Progenitor cell of endocrine pancreas (in vitro differentiated cells): ENCODE data around the gene LIPM. TPM values are rescaled to one million over a fixed set of nuclear protein-coding genes. Genes with fewer than 3 reads are reported as not detected.

ENCODE experiments used
- DNase-seq: peaks from one replicate; pipeline ENCODE4 v3.0.0; 2021; ENCODE audit warnings: low spot score; ENCODE audit not compliant: unreplicated experiment
- H3K27ac Mint-ChIP-seq: 2 replicates; pipeline ENCODE4 v1.8.0; 2021; ENCODE audit warnings: mild to moderate bottlenecking, moderate library complexity, mixed read lengths
- H3K27me3 Mint-ChIP-seq: 2 replicates; pipeline ENCODE4 v1.8.0; 2021; ENCODE audit warnings: mixed read lengths
- H3K36me3 Mint-ChIP-seq: 2 replicates; pipeline ENCODE4 v1.8.0; 2022; ENCODE audit warnings: mixed read lengths; ENCODE audit not compliant: insufficient read depth
- H3K4me1 Mint-ChIP-seq: 2 replicates; pipeline ENCODE4 v1.8.0; 2021; ENCODE audit warnings: low read depth, mixed read lengths
- H3K4me3 Mint-ChIP-seq: 2 replicates; pipeline ENCODE4 v1.8.0; 2021; ENCODE audit warnings: low read depth, mild to moderate bottlenecking, moderate library complexity, mixed read lengths
- H3K9me3 Mint-ChIP-seq: 2 replicates; pipeline ENCODE4 v1.8.0; 2021; ENCODE audit warnings: low read depth, mixed read lengths
- total RNA-seq: library from RNA; stranded (reverse); gene quantifications from 2 replicates; pipeline ENCODE4 v1.2.1, GENCODE V29; 2021
- TF ChIP-seq, protein P1 (sequence below): fragments of 200-600 bp; sonication (generic); IDR thresholded peaks from one replicate; pipeline ENCODE4 v1.5.0; 2021; ENCODE audit warnings: antibody characterized with exemption, mild to moderate bottlenecking; ENCODE audit not compliant: unreplicated experiment

Gene LIPM
- total RNA-seq, 1 donor from 2014 or later = not detected

DNA sequence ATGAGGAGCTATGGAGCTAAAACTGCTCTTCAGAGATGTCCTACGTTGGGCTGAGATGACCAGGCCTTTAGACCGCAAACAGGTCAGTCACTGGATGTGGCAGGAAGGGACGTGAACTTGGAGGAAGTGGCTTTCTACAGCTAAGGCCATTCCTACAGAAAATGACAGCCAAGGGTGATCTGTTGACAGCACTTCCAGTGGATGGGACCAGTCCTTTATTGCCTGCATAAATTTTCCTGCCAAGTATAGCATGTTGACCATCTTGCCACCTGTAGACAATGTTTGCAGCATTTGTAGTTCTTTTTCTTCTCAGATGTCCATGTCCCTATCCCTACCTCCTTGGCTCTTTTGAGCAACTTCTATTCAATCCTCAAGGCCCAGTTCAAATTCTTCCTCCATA lies 3.4 kb downstream of the LIPM start:
- TF ChIP-seq, protein P1, sequence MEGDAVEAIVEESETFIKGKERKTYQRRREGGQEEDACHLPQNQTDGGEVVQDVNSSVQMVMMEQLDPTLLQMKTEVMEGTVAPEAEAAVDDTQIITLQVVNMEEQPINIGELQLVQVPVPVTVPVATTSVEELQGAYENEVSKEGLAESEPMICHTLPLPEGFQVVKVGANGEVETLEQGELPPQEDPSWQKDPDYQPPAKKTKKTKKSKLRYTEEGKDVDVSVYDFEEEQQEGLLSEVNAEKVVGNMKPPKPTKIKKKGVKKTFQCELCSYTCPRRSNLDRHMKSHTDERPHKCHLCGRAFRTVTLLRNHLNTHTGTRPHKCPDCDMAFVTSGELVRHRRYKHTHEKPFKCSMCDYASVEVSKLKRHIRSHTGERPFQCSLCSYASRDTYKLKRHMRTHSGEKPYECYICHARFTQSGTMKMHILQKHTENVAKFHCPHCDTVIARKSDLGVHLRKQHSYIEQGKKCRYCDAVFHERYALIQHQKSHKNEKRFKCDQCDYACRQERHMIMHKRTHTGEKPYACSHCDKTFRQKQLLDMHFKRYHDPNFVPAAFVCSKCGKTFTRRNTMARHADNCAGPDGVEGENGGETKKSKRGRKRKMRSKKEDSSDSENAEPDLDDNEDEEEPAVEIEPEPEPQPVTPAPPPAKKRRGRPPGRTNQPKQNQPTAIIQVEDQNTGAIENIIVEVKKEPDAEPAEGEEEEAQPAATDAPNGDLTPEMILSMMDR = no peak
- H3K36me3 Mint-ChIP-seq = no peaks in the 10 kb centered on the region

DNA sequence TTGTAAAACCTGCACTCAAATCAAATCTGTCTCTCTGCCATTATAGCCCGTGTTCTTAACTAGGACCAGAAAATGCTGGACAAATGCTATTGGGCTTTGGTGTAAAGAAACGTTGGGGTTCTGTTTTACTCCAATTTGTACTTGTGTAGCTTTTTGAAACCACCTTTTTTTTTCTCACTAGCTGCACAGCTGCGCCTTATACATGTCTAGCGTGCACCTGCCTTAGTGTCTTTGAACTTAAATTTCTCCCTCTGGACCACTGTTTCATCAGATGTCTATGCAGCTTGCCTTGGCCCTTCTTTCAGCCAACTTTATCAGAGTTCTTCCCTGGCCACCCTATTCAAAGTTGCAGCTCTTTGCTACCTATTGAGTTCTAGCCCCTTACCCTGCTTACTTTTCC lies 7.1 kb downstream of the LIPM start:
- H3K9me3 Mint-ChIP-seq = no peaks in the 10 kb centered on the region
- peaks cover 13% of the 10 kb centered on the region for H3K27me3 Mint-ChIP-seq
- DNase-seq = no peak
- H3K36me3 Mint-ChIP-seq = no peaks in the 10 kb centered on the region
- TF ChIP-seq, protein P1 = no peak
- peaks cover 5% of the 10 kb centered on the region for H3K4me1 Mint-ChIP-seq
- H3K27ac Mint-ChIP-seq = no peak overlapping the region
- H3K4me3 Mint-ChIP-seq = no peak overlapping the region

More for the DNA sequence above, 3.4 kb downstream of the LIPM start:
- Mint-ChIP-seq H3K4me1 (no peaks in the 10 kb centered on the region), H3K27ac (no peak overlapping the region), H3K27me3 (peaks cover 2% of the 10 kb centered on the region), H3K4me3 (no peak overlapping the region), H3K9me3 (no peaks in the 10 kb centered on the region)
- no peak for DNase-seq

DNA sequence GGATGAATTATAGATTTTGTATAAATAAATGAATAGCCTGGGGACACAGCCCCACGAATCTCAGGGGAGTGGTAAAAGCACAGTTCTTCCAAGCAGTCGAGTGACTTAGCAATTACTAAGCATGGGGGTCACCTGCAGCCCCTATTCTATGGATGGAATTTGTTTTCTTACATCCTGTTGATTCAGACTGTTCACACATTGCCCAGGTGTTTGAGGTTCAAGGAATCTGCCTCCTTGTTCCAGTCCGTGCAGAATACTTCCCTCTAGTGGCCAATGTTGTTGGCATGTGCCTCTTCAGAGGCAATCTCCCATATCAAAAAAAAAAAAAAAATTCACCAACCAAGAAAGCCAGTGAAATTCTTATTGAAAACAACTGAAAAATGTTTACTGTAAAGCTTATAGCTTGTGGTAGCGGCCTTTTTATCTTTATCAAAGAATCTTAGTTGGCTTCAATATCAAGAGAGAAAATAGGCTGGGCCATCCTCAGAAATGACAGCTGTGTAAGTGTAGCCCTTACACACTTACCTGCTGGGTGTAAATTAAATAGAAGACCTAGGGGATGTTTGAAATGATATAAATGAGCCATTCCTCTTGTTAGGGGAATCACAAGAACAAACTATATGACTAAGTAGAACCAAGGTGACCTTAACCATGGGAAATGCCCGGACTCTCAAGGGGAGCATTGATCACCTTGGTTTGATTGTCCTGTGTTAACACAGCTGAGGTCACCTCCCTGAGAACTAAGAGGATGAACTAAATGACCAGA lies 7.8 kb downstream of the LIPM start:
- H3K27me3 Mint-ChIP-seq = peaks cover 17% of the 10 kb centered on the region
- no peak overlapping the region for H3K27ac Mint-ChIP-seq
- peaks cover 5% of the 10 kb centered on the region for H3K4me1 Mint-ChIP-seq
- no peaks in the 10 kb centered on the region for H3K9me3 Mint-ChIP-seq
- no peak overlapping the region for H3K4me3 Mint-ChIP-seq
- no peaks in the 10 kb centered on the region for H3K36me3 Mint-ChIP-seq
- TF ChIP-seq, protein P1 = peak; percentile 76
- DNase-seq = no peak

DNA sequence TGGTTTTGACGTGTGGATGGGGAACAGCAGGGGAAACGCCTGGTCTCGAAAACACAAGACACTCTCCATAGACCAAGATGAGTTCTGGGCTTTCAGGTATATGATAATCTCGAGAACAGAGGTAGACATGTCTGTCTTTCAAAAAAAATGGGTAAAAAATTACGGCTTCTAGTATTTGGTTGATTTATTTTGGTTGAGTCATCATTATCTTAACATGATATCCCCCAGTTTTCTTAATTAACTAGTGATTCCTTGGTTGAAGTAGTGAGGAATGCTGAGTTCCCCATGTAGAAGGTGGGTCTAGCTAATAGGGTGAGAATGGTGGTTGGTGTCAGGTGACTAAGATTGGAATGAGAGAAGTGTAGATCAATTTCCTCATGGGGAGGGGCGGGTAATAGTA lies 10.7 kb downstream of the LIPM start:
- Mint-ChIP-seq H3K27me3 (peaks cover 25% of the 10 kb centered on the region), H3K4me1 (peaks cover 5% of the 10 kb centered on the region), H3K27ac (no peak overlapping the region), H3K4me3 (no peak overlapping the region), H3K36me3 (no peaks in the 10 kb centered on the region), H3K9me3 (no peaks in the 10 kb centered on the region)
- TF ChIP-seq, protein P1 = no peak
- no peak for DNase-seq

DNA sequence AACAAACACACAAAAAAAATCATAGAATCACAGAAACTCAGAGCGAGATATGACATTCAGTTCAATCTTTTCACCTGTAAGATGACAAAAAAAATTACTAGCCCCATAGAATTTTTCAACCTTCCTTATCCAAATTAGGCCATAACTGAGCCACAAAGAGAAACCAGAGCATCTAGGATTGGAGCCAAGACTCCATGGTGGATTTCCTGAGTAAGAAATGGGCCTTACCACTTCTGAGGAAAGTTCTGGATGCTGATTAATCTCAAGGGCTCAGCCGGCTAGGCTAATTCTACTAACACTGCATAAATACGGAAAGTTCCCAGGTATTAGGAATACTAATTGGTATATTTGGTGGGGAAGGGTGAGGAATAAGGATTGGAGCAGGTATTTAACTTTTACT lies 16.8 kb downstream of the LIPM start:
- Mint-ChIP-seq H3K27me3 (peaks cover 15% of the 10 kb centered on the region), H3K9me3 (no peaks in the 10 kb centered on the region), H3K36me3 (no peaks in the 10 kb centered on the region), H3K4me1 (peaks cover 1% of the 10 kb centered on the region), H3K4me3 (no peak overlapping the region), H3K27ac (no peak overlapping the region)
- DNase-seq = no peak
- TF ChIP-seq, protein P1 = no peak
